Endometrium (tissue), 2 donors: Measurements from ENCODE around the gene ELL.
"Not testable (repeated sequence)": the region's sequence is repeated elsewhere in the genome, so short reads cannot be mapped to it uniquely, and the experiment has no call there.

Experiments
- FAIRE-seq: peaks from 2 replicates; lab custom pipeline; 2012; peaks lifted over from hg19 to GRCh38; lab: Jason Lieb, UNC
- donor health status: control.
- donor health status: control.

ELL gene

DNA sequence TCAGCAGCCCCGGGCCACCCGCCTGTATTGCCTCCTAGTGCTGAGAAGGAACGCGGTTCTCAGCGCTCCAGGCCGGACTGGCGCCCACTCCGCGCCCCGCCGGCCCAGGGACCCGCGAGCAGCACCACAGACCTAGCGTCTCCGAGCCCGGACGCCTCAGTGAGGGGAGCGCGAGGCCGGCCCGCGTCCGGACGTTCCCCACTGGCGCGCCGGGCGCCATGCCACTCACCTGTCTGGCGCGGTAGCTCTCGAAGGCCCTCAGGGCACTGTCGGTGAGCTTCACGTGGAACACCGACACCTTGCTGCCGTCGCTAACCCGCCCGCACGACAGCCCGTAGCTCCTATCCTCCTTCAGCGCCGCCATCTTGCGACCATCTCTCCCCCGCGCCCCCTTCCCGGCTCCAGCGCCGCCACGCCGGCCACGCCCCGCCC, at the start of gene ELL:
ELL (minus strand) TSS at position 379 of the 432 bp plus-strand sequence; CDS start at position 364, 15 bp downstream.
- no peak for FAIRE-seq

DNA sequence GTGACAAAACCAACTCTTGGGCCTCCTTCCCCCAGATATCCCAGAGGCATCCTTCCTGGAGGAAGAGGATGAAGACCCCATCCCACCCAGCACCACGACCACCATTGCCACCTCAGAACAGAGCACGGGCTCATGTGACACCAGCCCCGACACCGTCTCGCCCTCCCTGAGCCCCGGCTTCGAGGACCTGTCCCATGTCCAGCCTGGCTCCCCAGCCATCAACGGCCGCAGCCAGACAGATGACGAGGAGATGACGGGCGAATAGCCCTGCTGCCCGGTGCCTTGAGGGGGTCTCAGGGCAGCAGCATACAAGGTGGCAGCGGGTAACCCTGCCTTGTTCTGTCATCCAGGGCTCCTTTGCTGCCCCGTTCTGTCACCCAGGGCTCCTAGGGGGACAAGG, 46.5 kb upstream of the ELL start:
- no peak for FAIRE-seq

DNA sequence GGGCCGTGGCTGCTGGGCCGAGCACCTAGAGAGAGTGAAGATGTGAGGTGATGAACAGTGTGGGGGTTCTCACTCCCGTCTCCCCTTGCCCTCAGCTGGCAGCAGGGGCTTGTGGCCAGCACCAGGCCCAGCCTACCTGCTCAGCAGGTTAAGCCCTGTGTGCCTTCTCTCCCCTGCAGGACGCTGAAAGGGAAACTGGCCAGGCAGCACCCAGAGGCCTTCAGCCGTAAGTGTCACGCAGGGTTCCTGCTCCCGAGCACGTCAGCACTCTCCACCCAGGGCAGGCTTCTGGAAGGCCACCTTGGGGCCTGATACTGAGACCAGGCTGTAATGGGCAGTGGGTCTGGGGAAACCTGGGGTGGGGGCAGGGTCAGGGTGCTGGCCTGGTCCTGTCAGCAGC, 45.1 kb upstream of the ELL start:
- no peak for FAIRE-seq

DNA sequence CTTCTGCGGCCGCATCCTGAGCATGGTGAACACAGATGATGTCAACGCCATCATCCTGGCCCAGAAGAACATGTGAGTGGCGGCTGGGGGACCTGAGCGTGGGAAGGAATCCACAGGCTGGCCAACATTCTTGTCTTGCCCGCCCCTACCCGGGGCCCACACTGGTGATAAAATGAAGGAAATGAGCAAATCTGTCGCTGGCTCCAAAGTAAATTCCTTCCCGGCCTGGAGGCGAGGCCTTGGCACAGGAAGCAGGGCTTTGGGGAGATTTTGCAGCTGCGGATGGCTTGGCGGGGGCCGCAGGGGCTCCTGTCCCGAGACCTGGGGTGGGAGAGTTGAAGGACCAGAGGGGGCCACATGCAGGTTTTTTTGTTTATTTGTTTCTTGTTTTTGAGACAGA, 40.2 kb upstream of the ELL start:
- no peak for FAIRE-seq

DNA sequence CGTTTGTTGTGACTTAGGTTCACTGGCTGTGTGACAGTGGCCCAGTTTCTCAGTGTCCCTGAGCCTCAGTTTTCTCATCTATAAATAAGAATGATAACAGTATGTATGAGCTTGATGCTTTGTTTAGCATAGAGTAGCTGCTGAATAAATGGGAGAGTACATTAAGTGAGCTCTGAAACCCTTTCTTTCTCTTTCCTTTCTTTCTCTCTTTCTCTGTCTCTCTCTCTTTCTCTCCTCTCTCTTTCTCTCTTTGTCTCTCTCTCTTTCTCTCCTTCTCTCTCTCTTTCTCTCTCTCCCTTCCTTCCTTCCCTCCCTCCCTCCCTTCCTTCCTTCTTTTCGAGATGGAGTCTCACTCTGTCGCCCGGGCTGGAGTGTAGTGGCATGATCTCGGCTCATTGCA, 37.8 kb upstream of the ELL start:
- FAIRE-seq: no peak

DNA sequence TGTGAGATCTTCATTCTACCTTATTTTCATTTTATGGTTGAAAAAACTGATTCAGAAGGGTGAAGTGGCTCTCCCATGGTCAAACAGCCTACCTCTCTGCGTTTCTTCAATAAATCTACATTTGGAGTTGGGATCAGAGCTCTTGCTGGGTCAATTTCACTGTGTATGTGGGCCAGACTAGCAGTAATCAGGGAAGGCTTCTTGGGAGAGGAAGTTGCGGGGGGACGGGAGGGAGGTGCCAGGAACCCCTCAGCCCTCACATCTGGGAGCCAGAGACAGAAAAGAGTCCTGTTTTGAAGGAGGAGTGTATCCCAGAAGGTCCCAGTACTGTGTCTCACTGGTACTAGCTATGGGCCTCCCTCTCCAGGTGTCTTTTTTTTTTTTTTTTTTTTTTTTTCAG, 36.7 kb upstream of the ELL start:
- no peak for FAIRE-seq

DNA sequence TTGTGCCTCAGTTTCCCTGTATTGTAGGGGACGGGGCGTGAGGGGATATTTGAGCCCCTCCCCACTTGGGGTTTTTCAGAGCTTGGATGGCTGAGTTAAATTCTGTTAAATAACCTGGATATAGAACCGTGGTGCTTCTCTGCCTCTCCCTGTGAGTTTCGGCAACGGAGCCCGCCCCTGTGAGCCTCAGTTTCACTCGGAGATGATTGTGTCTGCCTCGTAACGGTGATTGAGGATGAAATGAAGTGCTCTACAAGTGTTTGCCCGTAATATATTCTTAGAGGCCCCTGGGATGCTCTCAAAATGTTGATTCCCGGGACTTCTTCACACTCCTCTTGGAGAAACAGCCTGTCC, 36.3 kb upstream of the ELL start:
- FAIRE-seq: no peak

DNA sequence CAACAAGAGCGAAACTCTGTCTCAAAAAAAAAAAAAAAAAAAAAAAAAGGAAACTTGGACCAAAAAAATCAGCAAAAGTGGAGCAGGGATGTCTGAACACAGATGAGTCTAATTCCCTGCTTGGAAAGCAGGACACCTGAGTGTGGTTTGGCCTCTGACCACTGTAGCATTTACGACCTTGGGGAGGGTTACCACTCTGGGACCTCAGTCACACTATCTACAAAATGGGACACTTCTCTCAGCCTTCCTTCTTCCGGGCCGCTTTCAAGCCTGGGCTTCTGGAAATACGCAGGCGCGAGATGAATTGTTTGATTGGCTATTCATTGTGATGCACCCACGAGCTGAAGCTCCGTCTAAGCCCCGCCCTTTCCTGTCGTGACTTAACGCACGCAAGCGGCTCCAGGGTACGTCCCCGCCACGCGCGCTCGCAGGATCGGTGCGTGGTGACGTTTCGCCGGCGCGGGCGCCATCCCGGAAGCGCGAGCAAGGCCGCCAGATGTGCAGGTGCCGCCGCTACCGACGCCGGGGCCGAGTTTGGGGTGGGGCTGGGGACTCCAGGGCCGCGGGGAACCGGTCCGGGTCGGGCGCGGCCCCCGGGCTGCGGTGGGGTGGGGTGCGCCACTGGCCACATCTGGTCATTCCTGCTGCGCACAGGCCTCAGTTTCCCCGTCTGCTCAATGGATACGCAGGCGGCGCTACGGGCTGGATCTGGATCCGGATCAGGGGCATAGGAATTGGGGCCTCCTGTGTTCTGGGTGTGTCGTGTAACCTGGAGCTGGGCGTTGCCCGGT, 35.7 kb upstream of the ELL start, which contains the start of gene KXD1:
KXD1 (plus strand) TSS at position 460 of the 791 bp plus-strand sequence. CDS start 4,187 bp downstream, outside the sequence.
- FAIRE-seq: peak; percentile 93

DNA sequence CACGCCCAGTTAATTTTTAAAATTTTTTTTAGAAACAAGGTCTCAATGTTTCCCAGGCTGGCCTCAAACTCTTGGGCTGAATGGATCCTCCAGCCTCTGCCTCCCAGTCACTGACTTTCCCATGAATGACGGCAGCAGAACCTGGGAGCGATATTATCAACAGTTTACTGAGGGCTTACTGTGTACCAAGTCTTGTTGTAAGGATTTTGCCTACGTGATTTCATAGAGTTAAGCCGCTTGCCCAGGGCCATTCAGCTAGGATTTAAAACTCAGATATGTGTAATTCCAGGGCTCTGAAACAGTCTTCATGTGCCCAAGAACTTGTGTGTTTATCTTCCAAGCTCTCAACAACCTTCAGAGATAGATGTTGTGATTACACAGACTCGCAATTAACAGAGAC, 29.8 kb upstream of the ELL start:
- FAIRE-seq: no peak

DNA sequence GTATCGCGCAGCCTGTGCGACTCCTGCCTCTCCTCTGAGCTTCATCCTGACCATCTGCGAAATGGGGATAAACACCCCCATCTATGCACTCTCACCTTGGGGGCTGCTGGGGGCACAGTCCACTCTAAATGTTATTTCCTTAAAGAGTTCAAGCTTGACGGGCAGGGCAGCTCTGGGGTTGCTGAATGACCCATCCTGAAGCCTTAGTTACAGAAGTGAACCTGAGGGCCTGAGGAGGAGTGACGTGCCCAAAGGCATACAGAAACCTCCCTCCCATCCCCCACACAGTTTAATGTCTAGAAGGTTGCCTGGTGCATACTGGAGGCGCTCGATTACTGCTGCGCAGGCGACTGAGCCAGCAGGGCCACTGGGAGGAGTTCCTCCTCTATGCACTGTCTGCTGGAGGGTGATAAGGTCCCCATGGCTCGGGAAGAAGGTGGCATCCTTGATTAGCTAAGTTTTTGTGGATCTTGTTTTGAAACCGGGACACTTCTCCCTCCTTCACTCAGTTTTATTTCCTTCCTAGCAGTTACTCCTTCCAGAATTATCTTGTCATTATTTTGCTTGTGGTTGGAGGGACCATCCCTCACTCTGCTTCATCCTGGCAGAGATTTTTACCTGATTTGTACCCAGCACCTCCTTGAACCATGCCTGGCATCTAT, 22.1 kb upstream of the ELL start:
- no peak for FAIRE-seq

DNA sequence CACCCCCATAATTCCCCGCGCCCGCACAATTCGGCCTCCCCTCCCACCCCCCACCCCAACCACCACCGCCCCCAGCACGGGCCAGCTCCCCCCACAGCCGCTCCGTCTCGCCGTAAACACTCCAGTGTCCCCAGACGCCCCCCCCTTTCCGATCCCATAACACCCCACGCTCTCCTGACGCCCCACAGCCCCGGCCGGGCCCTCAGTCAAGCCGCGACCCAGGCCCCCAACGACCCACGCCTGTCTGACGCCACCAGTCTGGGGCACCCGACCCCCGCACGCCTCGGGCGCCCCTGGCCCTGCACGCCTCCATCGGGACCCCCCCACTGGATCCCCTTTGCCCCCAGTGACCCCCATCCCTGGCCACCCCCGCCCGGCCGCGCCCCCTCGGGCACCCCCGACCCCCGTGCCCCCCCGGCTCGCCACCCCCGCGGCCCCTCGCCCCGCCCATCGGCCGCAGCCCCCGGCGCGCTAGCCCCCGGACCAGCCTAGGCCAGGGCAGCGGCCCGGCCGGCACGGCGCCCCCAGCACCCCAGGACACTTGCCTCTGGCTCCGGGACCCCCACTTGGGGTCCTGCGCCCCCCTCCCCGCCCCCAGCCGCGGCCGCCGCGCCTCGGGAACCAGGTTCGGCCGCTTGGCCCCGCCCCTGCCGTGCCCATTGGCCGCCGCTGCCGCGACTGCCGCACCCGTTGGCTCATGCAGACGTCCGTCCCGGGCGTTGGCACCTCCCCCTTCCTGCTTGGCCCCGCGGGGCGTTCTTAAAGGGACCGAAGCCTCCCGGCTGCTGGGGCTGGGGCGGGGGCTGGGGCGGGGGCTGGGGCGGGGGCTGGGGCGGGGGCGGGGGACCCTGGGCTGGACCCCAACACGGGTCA, 21.3 kb upstream of the ELL start, which contains the start of gene FKBP8:
FKBP8 (minus strand) TSS at position 633 of the 873 bp plus-strand sequence. CDS start 1,603 bp downstream, outside the sequence.
- no peak for FAIRE-seq

DNA sequence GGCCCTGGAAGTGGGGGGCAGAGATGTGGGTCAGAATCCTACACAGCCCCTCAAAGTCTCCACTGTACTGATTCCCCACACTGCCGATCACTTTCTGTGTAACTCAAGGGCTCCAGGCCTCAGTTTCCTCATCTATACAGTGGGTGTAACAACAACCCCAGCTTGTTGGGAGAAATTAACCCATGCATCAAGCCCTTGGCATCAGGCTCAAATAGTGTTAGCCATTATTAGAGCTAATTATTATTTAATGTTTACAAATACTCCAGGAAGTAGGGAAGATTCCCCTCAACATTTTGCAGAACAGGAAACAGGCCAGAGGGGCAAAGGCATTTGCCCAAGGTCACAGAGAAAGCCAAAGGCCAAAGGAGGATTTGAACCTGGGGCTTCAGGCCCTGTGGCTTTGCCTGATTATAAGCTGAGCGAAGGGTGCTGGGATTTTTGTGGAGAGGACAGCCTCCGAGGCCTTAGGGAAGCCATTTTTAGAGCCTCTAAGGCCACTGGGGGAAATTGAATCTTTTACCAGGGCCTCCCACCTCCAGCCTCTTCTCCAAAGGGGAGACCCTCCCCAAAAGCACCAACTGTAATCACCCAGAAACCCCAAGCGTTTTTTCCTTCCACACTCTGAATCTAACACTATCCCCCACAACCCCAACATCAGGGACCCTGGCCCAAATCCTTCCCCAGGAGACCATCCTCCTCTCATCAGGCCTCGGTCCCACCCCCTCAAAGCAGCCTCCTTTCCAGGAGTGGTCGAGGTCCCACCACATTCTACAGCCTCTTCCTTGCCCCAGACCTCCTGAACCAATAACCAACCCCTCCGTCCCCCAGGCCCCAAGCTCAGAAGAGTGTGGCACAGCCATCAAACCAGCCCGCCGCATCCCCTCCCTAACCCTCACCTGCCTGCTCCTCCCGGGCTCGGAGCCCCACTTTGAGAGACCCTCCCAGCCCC, 20.4 kb upstream of the ELL start:
- FAIRE-seq: no peak

DNA sequence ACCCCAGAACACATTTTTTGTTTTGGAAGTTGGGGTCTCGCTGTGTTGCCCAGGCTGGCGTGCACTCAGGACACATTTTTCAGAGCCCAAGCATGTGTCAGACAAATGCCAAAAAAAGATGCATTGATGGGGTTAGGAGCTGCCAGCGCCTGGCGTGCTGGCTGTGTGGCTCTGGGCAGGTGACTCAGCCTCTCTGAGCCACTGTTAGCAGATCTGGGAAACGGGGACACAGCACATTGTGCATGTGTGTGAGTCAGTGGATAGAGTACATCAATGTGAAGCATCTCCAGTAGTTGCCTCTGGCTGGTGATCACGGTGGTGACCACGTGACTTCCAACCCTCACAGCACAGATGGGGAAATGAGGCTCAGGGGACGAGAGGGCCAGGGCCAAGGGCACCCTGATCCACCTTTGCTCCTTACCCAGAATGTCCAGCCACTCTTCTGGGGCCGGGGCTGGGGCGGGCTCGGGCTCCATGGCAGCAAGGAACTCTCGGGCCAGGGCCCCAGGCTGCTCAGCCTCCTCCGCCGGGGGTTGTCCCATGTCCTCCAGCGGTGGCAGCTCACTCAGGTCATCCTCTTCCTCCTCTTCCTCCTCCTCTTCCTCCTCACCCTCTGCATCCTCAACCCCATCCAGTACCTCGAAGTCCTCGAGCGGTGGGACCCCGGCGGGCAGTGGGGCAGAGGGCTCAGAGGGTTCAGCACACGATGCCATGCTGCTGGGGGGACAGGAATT, 19.6 kb upstream of the ELL start:
- FAIRE-seq: no peak

DNA sequence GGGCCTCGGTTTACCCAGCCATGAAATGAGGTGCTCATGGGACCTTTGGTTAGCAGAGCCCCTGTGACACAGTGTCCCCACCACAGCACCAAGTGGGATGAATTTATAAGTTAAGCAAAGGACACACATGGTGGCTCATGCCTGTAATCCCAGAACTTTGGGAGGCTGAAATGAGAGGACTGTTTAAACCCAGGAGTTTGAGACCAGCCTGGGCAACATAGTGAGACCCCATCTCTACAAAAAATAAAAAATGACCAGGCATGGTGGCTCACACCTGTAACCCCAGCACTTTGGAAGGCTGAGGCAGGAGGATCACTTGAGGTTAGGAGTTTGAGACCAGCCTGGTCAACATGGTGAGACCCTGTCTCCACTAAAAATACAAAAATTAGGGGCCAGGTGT, 18.3 kb upstream of the ELL start:
- not testable (repeated sequence) for FAIRE-seq

DNA sequence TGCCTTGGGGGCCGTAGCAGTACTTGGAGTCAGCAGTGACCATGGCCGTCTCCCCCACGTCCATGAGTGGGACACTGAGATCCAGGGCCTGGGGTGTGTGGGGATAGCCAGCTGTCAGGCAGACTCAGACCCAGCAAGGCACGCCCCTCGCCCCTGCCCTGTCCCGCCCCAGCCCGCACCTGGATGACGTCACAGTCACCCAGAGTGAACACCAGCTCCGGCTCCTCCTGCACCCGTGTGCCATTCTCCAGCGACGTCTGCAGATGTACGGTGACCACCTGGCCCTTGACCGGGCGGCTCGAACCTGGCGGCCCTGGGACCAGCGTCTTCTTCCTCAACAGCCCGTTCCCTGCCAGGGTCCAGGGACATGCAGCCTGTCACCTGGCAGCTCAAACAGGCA, 17.5 kb upstream of the ELL start:
- FAIRE-seq: no peak

DNA sequence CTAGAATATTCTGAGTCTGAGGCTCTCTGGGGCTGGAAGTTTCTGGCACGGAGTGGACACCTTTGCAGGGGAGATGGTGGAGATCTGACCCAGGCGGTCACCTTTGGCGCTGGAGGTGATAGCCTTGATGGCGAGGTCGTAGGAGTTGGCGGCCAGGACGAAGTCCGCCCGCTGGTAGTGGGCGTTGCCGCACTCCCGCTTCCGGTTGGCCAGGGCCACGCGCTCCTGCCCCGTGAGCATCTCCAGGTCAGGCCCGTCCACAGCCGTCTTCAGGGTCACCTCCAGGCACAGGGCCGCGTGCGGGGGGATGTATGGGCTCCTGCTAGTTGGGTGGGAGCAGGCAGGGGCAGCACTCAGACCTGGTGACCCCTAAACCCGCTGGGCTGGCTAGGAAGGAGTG, 16.2 kb upstream of the ELL start:
- no peak for FAIRE-seq

DNA sequence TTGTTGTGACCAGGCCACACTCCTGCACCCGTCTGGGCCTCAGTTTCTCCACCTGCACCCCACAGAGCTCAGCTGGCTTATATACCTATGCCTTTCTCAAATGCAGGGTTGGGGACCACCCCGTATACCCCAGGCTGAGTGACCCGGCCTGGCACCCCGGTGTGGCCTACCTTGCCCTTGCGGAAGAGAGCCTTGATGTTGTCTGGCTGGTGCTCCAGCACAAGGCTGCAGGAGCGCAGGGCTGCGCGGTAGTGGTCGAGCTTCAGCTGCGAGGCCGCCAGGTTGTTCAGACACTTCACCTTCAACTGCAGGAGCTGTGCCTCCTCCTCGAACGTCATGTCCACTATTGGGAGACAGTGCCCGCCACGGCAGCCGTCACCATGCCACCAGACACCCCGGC, 15.6 kb upstream of the ELL start:
- FAIRE-seq: no peak

DNA sequence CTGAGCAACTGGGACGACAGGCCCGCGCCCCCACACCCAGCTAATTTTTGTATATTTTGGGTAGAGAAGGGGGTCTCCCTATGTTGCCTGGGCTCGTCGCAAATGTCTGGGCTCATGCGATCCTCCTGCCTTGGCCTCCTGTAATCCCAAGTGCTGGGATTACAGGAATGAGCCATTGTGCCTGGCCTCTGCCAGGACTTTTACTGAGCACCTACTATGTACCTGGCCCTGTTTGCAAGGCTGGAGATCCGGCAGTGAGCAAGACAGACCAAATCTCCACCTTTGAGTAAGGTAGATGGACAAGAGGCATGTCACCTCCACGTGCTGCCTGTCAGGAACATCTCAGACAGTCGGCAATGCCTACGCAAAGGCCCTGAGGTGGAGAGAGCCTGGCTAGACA, 14.6 kb upstream of the ELL start:
- no peak for FAIRE-seq

DNA sequence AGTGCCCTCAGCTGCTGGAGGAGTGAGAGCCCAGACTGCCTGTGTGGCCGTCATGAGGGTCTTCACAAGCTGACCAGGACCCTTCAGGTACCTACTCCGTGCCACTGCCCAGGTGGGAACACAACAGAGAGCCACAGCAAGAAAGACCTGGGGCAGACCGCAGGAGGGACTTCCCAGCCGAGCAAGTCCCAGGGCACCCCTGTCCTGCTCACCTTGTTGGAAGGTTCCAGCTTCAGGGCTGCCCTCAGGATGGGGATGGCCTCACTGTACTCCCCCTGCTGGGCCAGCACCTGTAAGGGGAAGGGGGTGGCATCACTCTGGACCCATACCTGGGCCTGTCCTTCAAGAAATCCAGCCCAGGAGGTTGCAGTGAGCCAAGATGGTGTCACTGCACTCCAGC, 11.2 kb upstream of the ELL start:
- FAIRE-seq: no peak

DNA sequence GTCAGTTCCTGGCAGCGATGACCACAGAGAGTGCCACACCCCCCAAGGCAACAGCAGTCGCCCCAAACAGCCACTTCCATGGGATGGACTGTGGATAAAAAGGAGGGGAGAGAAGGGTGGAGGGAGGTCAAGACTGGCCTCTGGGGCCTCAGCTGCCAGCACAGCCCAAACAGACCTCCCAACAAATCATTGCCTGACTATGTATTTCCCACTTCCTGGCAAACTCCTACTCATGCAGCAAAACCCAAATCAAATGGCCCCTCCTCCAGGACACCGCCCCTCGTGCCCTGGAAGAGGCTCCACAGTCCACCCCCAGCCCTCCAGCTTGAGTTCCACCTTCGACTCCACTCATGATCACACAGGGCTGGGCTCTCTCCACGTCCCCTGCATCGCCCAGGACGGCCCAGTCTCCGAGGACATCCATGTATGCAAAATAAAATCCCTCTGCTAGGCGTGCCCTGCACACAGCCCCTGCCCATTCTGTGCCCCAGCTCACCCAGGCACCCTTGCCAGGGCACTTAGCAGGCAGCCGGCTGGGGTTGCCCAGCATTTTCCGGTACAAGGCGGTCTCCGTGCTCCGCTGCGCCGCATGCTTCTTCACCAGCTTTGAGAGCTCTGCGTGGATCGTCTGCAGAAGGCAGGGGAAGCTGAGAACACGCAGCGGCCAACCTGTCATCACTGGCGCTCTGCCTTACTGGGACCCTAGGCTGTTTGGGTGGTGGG, 10.5 kb upstream of the ELL start:
- no peak for FAIRE-seq
